ENCODE results near the gene KIAA1210.

KIAA1210 gene

GRCh38 chrX:119090627-119091026 is 37.0 kb downstream of the KIAA1210 start:
- DNase-seq = no peak

- DNase-seq = no peak
These were observed 38.0 kb downstream of the KIAA1210 start for GRCh38 chrX:119089619-119090018.

GRCh38 chrX:119087121-119087520 is 40.5 kb downstream of the KIAA1210 start:
- DNase-seq = no peak

- no peak for DNase-seq
These were observed 42.8 kb downstream of the KIAA1210 start for GRCh38 chrX:119084766-119085165.

GRCh38 chrX:119082278-119082677 is 45.3 kb downstream of the KIAA1210 start:
- DNase-seq = no peak

GRCh38 chrX:119075270-119076025 is 52.2 kb downstream of the KIAA1210 start:
- no peak for DNase-seq

GRCh38 chrX:119073911-119074310 is 53.7 kb downstream of the KIAA1210 start:
- DNase-seq = no peak

- DNase-seq = no peak
These were observed 54.3 kb downstream of the KIAA1210 start for GRCh38 chrX:119073200-119073905.

- no peak for DNase-seq
These were observed 54.9 kb downstream of the KIAA1210 start, which contains the start of gene CT47C1 for GRCh38 chrX:119072744-119073143. Gene CT47C1, plus strand, starts transcription at chrX:119072993. Its CDS starts 233 bp downstream, at chrX:119073226.

- DNase-seq = no peak
These were observed 56.2 kb downstream of the KIAA1210 start for GRCh38 chrX:119071381-119071780.

GRCh38 chrX:119069762-119070161 is 57.9 kb downstream of the KIAA1210 start:
- DNase-seq = no peak

- no peak for DNase-seq
These were observed 58.5 kb downstream of the KIAA1210 start for GRCh38 chrX:119069128-119069527.

GRCh38 chrX:119067023-119067739 is 60.4 kb downstream of the KIAA1210 start:
- DNase-seq = no peak

- no peak for DNase-seq
These were observed 64.2 kb downstream of the KIAA1210 start for GRCh38 chrX:119063428-119063827.

GRCh38 chrX:119062750-119063374 is 64.8 kb downstream of the KIAA1210 start:
- DNase-seq = no peak

GRCh38 chrX:119055687-119056086 is 71.9 kb downstream of the KIAA1210 start:
- DNase-seq = no peak

GRCh38 chrX:119045884-119046283 is 81.7 kb downstream of the KIAA1210 start:
- no peak for DNase-seq

- no peak for DNase-seq
These were observed 84.6 kb downstream of the KIAA1210 start for GRCh38 chrX:119042996-119043395.

- DNase-seq = no peak
These were observed 85.6 kb downstream of the KIAA1210 start for GRCh38 chrX:119042040-119042439.

GRCh38 chrX:119041175-119041574 is 86.4 kb downstream of the KIAA1210 start:
- DNase-seq = no peak

- DNase-seq = no peak
These were observed 87.2 kb downstream of the KIAA1210 start for GRCh38 chrX:119040432-119040831.

- DNase-seq = no peak
These were observed 91.2 kb downstream of the KIAA1210 start for GRCh38 chrX:119036107-119037029.

All from NK-92 treated with Interleukin-12 subunit alpha and Interleukin-12 subunit beta, amount 100 ng/mL, for 24 hours (cell line).